Hindlimb muscle (tissue), 1 donor: Measurements from ENCODE around the gene BABAM2. TPM values are rescaled to one million over a fixed set of nuclear protein-coding genes. Genes with fewer than 3 reads are reported as not detected.
"Not testable (repeated sequence)": the region's sequence is repeated elsewhere in the genome, so short reads cannot be mapped to it uniquely, and the experiment has no call there.

Source experiments
- DNase-seq: peaks from one replicate; pipeline ENCODE4 v3.0.0-alpha.2; 2013
- polyA plus RNA-seq: library from polyadenylated mRNA; unstranded; fragments of 120-200 nt; gene quantifications from one replicate; pipeline ENCODE4 v1.2.1, GENCODE V29; 2013; ENCODE audit not compliant: insufficient read length

BABAM2 gene
- polyA plus RNA-seq, 1 donor = 26.4 TPM

- DNase-seq = no peak
These were observed 326.7 kb downstream of the BABAM2 start for GRCh38 chr2:28217042-28217740.

GRCh38 chr2:28219138-28219537 is 328.6 kb downstream of the BABAM2 start:
- no peak for DNase-seq

GRCh38 chr2:28219758-28220368 is 329.3 kb downstream of the BABAM2 start:
- DNase-seq = no peak

GRCh38 chr2:28224648-28225472 is 334.3 kb downstream of the BABAM2 start:
- peak; percentile 36 for DNase-seq

GRCh38 chr2:28225473-28226080 is 335.0 kb downstream of the BABAM2 start:
- no peak for DNase-seq

GRCh38 chr2:28226558-28226957 is 336.0 kb downstream of the BABAM2 start:
- DNase-seq = no peak

- no peak for DNase-seq
These were observed 337.0 kb downstream of the BABAM2 start for GRCh38 chr2:28227498-28227897.

- no peak for DNase-seq
These were observed 338.0 kb downstream of the BABAM2 start for GRCh38 chr2:28228434-28228995.

GRCh38 chr2:28231110-28231631 is 340.6 kb downstream of the BABAM2 start:
- no peak for DNase-seq

- DNase-seq = no peak
These were observed 341.8 kb downstream of the BABAM2 start for GRCh38 chr2:28232295-28232694.

- no peak for DNase-seq
These were observed 342.7 kb downstream of the BABAM2 start for GRCh38 chr2:28233164-28233676.

- no peak for DNase-seq
These were observed 344.3 kb downstream of the BABAM2 start for GRCh38 chr2:28234807-28235206.

GRCh38 chr2:28239207-28239606 is 348.7 kb downstream of the BABAM2 start:
- DNase-seq = no peak

- no peak for DNase-seq
These were observed 350.4 kb downstream of the BABAM2 start for GRCh38 chr2:28240937-28241336.

- DNase-seq = no peak
These were observed 356.8 kb downstream of the BABAM2 start for GRCh38 chr2:28247290-28247689.

GRCh38 chr2:28247734-28248133 is 357.2 kb downstream of the BABAM2 start:
- peak; percentile 66 for DNase-seq

- DNase-seq = no peak
These were observed 358.0 kb downstream of the BABAM2 start for GRCh38 chr2:28248511-28248910.

GRCh38 chr2:28250006-28250405 is 359.5 kb downstream of the BABAM2 start:
- DNase-seq = no peak

GRCh38 chr2:28251337-28251736 is 360.8 kb downstream of the BABAM2 start:
- DNase-seq = no peak

- no peak for DNase-seq
These were observed 361.8 kb downstream of the BABAM2 start for GRCh38 chr2:28252311-28252710.

- no peak for DNase-seq
These were observed 363.0 kb downstream of the BABAM2 start for GRCh38 chr2:28253543-28253942.

GRCh38 chr2:28255231-28255630 is 364.7 kb downstream of the BABAM2 start:
- not testable (repeated sequence) for DNase-seq
